Stimulated activated CD8-positive, alpha-beta memory T cell treated with anti-CD3 and anti-CD28 coated beads, Interleukin-4, amount 100 ng/mL, for 1 hour (primary cell): ENCODE results near the gene KIF24.
"Not testable (repeated sequence)": the region's sequence is repeated elsewhere in the genome, so short reads cannot be mapped to it uniquely, and the experiment has no call there.

Source experiments
- DNase-seq, 2 donors: peaks; one replicate each; pipeline ENCODE4 v3.0.0-alpha.2; 2020; ENCODE audit warnings: low read depth in 2 of 2, low spot score in 1 of 2

Gene KIF24

GRCh38 chr9:34366365-34366764 lies 37.3 kb upstream of the KIF24 start:
- no peak for DNase-seq

GRCh38 chr9:34365282-34365681 lies 36.2 kb upstream of the KIF24 start:
- DNase-seq, result no peak

DNA sequence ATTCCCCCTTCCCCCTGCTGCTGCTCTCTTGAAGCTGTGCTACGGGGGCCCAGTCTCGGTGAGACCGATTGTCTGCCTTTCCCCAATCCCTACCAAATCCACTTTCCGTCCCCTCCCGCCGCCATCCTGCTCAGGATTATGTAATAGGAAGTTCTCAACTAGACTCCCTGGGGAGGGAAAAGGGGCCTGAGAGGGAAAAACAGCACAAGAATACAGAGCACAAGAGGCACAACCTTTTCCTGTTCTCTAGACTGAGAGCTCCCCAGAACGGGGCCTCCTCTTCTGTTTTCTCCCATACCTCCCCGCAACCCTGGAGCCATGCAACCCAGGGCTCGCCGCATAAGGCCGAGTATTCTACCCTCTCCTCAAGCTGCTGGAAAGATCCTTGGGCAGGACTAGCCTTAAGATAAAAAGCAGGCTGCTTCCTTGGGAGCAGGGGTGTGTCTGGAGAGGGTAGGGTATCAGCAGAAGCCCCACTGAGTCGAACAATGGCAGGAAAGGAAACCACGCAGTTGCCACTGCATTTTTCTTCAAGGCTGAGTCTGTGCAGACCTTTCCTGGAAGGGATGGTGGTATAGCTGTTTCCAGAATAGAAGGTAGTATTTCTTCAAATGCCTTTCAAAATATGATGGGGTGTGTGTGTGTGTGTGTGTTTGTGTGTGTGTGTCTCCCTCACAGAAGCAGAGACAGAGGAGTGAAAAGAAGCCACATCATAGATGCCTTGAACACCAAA lies 34.7 kb upstream of the KIF24 start:
- no peak for DNase-seq

DNA sequence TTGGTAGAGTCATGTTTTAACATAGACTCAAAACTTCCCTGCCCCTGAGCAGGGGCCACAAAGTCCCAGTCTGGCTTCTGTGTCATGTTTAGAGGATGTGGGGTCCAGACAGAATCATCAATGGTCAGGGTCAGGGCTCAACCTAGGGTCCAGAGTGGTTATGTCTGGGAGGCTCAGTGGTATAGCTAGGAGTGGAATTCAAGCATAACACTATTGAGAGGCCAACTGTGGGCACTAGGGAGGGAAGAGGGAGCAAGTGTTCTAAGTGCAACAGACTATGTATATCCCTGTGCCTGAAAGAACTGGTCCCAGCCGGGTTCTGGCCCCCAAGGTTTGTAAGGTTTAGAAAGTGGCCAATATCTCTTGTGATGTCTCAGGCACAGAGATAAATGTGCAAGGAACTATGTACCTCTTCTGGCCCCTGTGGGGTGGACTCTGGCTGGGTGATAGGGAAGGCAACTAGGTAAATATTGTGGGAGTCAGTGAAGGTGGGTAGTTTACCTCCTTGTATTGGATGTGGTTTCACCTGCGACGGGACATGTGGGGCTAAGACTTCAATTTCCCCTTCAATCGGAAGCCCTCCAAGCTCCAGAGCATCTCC lies 33.6 kb upstream of the KIF24 start:
- no peak for DNase-seq

GRCh38 chr9:34352957-34353356 lies 23.9 kb upstream of the KIF24 start:
- DNase-seq, result not testable (repeated sequence)

DNA sequence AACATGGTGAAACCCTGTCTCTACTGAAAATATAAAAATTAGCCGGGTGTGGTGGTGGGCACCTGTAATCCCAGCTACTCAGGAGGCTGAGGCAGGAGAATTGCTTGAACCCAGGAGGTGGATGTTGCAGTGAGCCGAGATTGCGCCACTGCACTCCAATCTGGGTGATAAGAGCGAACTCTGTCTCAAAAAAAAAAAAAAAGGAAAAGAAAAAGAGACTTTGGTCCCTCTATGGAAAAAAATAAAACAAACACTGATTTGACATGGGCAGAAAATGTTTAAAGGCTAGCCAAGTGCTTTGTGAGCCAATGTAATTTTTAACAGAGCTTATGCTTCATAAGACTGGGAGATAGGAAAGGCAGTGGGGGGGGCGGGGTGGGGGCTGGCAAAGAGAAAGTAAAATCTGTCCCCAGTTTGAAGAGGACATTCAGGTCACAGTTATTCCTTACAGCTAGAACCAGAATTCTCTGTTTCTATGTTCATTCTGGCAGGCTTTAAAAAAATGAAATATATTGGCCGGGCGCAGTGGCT lies 23.1 kb upstream of the KIF24 start:
- not testable (repeated sequence) for DNase-seq

DNA sequence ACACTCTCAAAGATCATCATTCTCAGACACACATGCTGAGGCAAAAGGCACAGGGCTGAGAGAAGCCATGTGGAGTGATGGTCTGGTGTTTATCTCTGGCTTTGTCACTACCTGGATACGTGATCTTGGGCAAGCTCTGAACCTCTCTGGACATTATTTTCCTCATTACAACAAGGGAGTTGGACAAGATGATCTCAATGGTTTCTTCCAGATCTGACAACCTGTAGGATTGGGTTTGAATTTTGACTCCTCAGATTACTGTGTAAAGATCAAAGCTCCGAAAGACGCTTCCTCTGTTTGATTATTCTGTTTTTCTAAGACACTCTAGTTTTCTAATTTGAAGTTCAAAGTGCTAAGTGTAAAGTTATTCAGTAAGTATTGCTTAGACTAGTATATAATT lies 20.3 kb upstream of the KIF24 start:
- no peak for DNase-seq

GRCh38 chr9:34347800-34348158 lies 18.7 kb upstream of the KIF24 start:
- no peak for DNase-seq

- no peak for DNase-seq
Observed at GRCh38 chr9:34346873-34347799, 18.1 kb upstream of the KIF24 start.

- DNase-seq, result no peak
Observed at GRCh38 chr9:34343605-34344004, 14.5 kb upstream of the KIF24 start.

DNA sequence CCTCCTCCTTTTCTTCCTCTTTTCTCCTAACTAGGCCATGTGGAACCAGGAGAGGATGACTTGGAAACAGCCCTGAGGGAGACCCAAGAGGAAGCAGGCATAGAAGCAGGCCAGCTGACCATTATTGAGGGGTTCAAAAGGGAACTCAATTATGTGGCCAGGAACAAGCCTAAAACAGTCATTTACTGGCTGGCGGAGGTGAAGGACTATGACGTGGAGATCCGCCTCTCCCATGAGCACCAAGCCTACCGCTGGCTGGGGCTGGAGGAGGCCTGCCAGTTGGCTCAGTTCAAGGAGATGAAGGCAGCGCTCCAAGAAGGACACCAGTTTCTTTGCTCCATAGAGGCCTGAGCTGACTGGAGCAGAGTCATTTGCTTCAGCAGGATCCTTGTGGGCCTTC lies 14.0 kb upstream of the KIF24 start:
- no peak for DNase-seq

- no peak for DNase-seq
Observed at GRCh38 chr9:34341659-34342295, 12.7 kb upstream of the KIF24 start.

DNA sequence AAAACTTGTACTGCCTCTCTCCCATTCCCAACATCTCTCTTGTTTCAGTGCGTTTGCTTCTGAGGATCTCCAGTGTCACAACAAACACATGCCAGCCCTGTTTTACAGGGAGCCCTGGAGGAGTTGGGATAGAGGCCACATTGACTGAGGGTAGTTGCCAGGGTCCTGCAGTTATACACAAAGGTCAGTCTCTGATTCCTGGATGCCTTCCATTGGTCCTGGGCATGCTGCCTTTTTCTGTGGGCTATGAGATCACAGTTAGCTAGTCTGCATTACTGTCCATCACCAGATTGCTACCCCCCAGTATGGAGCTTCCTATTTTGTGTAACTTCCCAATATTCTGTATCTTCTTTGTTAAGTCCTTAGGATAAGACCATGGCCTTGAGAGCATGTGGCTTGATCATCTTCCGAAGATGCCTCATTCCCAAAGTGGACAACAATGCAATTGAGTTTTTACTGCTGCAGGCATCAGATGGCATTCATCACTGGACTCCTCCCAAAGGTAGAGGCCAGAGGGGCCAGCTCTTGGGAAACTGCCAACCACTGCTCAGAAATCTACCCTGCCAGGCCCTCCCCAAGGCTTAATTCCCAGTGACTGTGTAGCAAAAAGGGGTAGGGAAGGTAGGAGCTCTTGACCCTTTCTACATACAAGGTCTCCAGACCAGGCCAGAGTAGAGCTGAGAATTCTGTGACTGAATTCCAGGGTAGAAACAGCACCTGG lies 9.8 kb upstream of the KIF24 start:
- no peak for DNase-seq

- not testable (repeated sequence) for DNase-seq
Observed at GRCh38 chr9:34338079-34338478, 9.0 kb upstream of the KIF24 start.

DNA sequence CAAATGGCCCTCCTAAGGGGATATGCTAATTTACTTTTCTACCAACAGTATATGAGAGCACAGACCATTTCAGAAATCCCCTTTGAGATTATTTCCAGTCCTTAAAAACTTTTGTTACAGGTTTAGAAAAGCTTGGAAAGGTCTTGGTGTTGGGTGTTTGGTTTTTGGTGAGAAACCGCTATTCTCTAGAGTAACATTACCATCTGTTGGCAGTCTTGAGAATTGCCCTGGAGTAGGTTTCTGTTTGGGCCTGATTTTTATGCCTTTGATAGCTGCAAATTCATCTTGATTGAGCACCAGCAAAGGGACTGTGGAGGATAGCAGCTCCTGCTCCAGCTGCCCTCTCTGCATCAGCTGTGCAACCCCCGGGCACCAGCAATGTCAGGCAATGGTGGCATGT lies 8.3 kb upstream of the KIF24 start:
- no peak for DNase-seq

GRCh38 chr9:34335376-34335775 lies 6.3 kb upstream of the KIF24 start:
- no peak for DNase-seq

DNA sequence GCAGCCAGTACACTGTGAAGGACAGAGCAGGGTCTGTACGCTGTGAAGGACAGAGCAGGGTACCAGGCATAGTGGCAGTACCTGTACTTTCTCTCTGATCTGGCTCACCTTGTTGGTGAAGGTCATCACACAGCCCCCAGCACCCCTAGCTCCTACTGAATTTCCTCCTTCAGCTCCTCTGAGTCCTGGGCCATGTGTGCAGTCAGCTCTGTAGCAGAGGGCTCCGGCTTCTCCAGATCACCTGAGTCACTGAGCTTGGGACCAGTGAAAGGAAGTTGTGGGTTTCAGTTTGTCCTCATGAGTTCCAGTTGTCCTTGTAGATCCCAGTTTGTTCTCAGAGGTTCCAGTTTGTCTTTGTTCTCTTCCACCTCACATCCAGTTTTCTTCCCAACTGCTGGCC lies 5.8 kb upstream of the KIF24 start:
- no peak for DNase-seq

GRCh38 chr9:34334337-34334824 lies 5.3 kb upstream of the KIF24 start:
- no peak for DNase-seq

DNA sequence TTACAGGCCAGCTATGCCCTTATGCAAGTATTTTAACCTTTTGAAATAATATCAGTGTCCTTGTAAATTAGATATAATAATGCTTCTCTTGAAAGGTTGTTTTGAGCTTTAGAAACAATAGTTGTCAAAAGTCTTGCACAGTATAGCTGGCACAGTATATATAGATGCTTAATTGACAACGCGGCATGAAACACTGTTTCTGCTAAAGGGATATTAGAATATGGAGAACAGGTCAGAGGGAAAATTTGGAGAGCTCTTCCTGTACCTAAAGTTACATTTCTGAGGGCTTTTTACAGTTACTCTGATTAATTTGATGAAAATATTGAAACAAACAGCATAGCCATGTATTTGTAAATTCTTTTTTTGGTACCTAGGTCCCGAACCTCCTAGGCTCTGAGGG lies 4.8 kb upstream of the KIF24 start:
- DNase-seq, result no peak
